COR-L47 (cell line): ENCODE data around the gene ART1.

Source experiments
- DNase-seq: peaks from one replicate; lab custom pipeline; 2025; lab: John Stamatoyannopoulos, UW

The ART1 gene

DNA sequence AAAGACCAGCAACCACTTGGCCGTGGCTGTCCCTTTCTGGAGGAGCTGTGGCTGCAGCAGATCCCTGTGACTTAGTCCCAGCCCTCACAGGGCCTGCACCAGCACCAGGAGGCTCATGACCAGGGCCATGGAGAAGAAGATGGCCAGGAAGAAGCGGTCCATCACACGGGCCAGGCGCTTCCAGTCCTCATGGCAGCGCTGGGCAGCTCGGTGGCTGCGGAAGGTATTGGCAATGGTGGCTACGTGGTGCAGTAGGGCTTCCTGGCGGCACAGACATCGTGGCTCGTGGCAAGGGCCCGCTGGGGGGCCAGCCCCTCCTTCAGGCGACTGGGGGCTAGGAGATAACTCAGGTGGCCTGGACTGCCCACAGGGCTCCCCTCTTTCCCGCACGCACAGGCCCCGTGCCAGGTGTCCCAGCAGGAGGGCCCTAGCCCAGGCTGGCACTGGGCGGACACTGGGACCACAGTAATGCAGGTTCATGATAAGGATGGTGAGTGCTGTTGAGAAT, 21.1 kb downstream of the ART1 start:
- no peak for DNase-seq

DNA sequence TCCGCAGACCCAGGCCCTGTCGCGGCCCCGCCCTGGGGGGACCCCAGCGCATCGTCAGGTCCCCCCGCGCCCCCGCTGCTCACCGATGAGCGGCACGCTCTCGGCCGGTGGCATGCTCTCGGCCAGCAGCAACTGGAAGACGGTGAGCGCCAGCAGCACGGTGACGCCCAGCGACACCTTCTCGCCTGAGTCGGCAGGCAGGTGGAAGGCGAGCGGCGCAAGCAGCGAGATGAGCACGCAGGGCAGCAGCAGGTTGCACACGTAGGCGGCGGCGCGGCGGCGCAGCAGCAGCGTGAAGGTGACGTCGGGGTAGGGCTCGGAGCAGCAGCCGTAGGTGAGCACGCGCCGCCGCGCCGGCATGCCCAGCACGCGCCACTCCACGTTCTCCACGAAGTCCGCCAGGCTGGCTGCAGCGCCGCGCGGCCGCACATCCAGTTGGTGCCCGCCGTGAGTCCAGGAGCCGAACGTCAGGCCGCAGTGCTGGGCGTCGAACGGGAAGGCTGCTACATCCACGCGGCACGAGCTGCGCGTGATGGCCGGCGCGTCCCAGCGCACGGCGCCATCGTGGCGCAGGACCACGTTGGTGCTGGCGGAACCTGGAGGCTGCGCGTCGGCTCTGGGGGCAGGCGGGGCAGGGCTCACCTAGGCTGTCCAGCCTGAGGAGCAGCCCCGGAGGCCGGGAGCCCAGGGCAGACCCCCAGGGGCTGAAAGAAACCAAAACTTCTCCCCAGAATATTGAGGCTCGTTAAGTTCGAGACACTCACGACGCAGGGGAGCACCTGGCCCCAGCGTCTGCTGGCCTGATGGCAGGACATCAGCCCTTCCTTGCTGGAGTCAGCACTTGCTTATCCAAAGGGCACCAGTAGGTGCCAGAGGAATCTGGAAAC, 22.5 kb downstream of the ART1 start:
- DNase-seq, result no peak

DNA sequence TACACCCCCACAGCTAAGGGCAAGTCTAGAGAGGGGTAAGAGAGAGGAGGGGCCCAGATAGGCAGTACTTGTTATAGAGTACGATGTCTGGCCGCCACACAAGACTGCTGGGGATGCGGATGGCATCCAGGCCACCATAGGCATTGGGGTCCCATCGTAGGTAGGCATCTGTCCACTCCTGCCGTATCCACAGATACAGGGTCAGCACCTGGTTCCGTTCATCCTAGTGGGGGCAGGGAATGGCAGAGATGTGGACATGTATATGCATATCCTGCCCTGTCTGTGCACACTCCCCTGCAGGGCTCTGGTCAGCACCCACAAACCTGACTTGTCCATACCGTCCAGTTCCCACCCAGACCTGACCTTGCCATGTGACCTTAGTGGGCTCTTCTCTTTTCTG, 24.2 kb downstream of the ART1 start:
- DNase-seq, result no peak

DNA sequence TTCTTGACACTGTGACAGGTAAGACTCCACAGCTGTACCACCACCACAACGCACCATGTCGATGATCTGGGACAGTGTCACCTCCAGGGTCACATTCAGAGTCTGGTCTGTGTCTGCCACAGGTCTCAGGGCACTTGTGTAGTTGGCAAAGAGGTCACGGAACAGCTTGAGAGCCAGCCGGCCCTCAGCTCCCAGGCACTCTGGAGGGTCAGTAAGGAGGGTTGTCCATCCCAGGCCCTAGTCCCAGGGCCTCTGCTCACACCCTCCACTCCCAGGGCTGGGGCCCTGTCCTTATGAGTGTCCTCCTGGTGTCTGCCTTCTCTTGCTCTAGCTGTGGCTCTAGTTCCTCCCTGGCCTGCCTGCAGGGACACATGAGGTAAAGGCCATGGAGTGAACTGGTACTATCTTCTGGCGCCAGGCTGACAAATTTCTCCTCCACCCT, 24.8 kb downstream of the ART1 start:
- DNase-seq, result no peak

DNA sequence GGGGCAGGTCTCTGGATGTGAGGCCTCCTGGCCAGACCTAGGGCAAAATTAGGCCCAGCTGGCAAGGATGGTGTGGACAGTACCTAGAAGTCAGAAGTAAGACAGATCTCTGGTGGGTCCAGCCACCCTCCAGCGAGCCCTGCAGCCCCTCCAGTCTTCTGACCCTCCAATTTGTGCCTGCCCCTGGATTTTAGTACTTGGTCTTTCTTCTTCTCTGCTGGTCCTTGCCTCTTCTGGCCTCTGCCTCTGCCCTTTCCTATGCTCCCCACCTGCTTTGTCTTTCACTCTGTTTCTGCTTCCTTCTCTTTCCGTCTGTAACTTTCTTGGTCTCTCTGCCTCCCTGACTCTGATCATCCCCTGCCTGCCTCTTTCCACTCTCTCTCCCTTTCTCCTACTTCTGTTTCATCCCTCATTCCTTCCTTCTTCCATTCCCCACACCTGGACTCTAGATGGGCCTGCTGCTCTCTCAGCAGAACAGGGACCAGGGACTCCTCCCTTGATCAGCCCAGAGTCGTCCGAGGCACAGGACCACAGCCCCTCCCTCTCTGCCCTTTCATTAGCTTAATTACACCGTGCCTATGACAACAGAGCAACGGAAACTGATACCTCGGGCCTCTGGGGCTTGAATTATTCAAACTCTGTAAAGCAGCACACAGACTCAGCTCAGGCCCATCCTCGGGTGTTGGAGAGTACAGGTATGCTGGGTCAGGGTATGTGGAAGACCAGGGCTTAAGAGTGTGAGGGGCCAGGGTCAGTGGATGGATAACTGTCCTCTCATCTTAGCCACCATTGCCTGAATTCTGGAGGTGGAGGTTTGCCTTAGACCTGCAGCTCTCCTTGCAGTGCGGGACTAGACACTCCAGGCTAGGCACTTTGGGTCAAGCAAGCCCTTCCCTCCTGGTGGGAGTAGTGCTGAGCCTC, 26.7 kb downstream of the ART1 start, which contains the start of gene CHRNA10:
CHRNA10 (minus strand) TSS at position 51 of the 921 bp plus-strand sequence. CDS start 72 bp downstream, outside the sequence.
- peak; percentile 23 for DNase-seq

DNA sequence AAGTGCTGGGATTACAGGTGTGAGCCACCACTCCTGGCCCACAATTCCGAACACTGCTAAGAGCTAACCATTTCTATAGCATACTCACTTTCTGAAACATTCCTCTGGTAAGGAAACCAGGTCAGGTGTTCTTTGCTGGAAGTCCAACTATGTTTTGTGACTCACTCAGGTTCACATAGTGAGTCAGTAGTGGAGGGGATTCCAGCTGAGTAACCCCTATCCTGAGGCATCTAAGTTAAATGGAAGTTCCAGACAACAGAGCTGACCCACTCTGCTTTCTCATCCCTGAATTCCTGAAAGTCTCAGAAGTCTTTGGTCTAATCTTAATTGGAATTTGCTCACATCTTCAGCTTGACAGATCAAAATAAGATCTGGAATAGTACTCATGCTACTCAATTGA, 29.3 kb downstream of the ART1 start:
- no peak for DNase-seq

DNA sequence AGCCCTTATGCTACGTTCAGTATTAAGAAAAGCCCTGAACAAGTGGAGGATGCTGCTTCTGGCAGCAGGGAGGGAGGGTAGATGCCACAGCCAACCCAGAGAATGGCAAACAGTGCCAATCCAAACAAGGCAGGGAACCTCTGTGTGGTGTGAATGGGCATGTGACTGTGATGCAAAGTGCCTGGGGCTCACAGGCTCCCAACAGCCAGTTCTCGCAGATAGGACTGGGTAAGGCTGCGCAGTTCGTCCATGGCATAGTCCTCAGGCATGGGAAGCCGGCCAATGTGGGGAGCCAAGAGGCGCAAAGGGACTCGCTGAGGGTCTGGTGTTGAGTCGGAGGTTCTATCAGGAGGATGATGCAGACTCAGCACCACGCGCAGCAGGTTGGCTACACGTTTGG, 31.0 kb downstream of the ART1 start:
- no peak for DNase-seq

DNA sequence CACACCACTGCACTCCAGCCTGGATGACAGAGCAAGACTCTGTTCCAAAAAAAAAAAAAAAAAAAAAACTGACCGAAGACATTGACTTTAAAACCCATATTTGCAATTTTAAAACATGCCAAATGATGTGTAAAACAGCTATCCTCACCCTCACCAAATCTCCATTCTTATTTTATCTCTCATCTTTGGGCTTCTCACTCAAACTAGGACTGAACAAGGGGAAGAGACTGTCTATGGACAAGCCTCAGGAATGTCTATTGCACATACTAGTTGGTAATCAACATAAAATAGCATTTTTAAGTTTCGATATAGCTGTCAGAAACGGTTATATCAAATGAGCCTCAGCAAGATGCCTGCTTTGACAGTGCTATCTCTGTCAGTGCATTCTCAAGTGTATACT, 34.1 kb downstream of the ART1 start:
- no peak for DNase-seq

DNA sequence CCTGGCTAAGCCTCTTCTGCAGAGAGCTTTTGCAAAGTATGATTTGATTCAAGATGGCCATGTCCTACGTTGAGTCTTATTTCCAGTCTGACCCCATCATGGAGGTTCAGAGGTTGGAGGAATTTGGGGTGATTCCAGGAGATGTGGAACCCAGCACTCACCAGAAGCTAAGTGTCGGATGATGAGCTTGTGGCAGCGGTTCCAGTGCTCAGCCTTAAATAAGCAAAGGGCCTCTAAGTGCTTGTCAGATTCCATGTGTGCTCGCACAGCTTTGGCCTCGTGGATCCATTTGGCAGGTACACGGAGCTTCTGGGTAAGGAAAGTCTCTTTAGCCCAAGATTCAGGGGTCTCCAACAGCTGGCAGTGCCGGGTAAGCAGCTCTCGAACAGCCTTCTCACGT, 38.1 kb downstream of the ART1 start:
- DNase-seq, result no peak

DNA sequence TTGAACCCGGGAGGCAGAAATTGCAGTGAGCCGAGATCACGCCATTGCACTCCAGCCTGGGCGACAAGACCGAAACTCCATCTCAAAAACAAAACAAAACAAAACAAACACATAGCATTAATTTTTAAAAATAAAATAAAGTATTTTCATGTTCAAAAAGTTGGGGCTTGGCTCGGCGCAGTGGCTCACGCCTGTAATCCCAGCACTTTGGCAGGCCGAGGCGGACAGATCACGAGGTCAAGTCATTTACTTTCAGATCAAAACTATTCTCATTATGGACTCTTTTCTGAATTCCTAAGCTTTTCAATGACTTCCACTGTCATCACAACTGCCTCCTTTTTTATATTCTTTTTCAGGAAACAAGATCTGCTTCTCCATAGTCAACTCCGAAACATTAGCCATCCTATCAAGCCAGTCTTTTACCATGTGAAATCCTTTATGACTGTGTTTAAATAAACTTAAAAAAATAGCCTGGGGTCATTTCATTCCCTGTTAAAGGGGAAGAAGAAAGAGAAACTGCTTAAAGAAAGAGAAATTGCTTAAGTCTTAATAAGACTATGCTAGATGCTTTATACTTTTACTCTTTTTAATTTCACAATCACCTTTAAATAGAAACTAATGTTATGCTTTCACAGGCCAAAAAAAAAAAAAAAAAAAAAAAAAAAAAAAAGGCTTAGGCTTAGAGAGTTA, 39.3 kb downstream of the ART1 start:
- no peak for DNase-seq

DNA sequence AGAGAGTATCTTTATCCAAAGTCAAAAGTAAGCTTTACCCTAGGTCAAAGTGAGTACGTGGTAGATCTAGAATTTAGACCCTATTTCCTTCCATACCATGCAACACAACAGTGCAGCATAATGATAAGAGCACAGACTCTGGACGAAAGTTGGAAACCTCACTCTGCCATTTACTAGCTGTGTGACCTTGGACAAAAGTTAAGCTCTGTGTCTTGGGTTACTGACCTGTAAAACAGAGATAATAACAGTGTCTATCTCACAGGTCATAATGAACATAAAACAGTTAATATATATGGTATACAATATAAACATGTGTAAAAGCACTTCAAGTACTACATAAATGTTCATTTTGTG, 39.9 kb downstream of the ART1 start:
- no peak for DNase-seq

DNA sequence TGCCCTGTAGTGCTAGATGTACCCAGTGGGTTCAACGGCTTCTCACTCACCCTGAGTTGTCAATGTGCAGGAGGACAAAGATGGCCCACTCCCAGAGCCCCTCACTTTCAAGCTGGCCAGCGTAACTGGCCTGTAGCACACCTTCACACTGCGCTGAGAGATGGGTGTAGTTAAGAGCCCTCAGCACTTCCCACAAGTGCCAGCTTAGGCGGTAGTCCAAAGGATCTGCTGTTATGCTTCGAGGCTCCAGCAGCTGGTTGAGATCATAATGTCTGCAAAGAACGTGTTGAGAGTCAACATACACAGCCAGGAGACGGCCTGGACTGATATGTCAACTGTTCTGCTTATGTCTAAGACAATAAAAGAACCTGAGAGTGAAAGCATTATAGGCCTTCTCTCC, 41.0 kb downstream of the ART1 start:
- no peak for DNase-seq

DNA sequence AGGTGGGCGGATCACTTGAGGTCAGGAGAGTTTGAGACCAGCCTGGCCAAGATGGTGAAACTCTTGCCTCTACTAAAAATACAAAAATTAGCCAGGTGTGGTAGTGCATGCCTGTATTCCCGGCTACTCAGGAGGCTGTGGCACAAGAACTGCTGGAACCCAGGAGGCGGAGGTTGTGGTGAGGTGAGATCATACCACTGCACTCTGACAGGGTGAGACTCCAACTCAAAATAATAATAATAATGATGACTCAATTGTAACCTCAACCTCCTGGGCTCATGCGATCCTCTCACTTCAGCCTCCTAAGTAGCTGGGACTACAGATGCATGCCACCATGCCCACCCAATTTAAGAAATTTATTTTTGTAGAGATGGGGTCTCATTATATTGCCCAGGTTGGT, 41.8 kb downstream of the ART1 start:
- DNase-seq, result no peak

DNA sequence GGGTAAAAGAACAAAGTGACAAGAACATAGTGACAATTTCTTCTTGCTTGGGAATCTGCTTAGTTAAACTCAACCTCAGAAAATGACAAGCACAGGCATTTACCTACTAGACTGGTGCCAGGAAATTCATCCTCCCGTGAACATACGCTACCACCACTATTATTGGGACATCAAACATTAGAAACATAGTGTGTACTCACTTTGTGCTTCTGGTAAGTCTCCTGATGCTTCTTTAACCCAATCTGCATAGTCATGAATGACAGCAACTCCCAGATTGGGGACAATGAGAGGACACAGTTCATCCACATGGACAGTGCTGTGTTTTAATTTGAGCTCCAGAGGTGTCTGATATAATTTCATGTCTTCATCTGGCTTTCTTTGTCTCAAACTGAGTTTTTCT, 55.5 kb downstream of the ART1 start:
- no peak for DNase-seq

DNA sequence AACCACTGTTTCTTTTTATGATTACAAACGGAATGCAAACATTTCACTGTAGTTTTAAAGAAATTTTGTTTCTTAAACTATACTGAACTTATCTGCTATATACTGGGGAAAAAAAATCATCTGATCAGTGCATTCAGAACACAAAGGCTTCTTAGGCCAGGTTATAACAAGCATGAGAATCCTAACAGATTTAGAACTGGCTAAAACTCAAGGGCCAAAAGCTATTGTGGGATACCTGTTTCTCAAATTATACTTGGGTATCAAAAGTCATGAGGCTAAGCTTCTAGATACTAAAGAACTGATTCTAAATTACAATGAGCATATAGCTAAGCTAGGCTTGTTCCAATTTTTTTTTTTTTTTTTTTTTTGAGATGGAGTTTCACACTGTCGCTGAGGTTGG, 56.0 kb downstream of the ART1 start:
- DNase-seq, result no peak

DNA sequence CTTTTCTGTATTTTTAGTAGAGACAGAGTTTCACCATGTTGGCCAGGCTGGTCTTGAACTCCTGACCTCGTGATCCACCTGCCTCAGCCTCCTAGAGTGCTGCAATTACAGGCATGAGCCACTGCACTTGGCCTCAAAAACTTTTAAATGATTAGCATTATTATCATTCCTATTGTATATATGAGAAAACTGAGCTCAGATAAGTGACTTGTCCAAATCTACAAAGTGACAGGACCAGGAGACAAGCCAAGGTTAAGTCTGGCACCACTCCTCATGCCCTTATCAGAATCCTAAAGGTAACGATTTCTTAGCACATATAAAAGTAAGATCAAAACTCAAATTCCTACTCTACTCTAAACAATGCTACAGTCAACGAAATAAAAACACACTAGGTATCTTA, 58.5 kb downstream of the ART1 start:
- DNase-seq, result no peak

DNA sequence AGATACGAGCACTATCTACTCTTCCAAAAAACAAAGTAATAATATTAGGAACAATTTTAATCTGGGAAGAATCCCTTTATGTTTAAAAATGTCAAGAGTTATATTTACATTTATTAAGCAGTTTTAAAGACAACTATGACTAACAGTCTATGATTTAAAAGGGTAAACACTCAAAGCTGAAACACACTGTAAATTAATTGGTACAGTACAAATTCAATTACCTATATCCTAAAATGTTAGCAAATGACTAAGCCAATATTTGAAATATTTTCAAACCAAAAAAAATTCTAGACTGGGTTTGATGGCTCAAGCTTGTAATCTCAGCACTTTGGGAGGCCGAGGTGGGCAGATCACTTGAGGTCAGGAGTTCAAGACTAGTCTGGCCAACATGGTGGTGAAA, 62.2 kb downstream of the ART1 start:
- DNase-seq, result no peak

DNA sequence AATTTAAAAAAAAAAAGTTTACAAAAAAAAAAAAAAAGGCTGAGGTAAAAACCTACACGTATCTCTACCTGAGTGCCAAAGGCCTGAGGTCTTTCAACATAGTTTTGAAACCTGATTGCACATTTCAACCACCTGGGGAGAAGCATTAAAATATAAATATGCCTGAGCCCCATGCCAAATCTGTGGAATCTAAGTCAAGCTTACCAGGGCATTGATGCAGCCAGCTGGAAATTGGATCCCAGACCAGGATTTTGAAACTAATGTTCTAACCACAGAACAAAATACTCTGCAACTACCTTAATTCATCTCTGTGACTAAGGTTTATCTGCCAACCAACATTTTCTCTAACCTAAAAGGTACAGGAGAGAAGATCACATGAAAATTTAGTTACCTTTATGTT, 65.0 kb downstream of the ART1 start:
- DNase-seq, result no peak

DNA sequence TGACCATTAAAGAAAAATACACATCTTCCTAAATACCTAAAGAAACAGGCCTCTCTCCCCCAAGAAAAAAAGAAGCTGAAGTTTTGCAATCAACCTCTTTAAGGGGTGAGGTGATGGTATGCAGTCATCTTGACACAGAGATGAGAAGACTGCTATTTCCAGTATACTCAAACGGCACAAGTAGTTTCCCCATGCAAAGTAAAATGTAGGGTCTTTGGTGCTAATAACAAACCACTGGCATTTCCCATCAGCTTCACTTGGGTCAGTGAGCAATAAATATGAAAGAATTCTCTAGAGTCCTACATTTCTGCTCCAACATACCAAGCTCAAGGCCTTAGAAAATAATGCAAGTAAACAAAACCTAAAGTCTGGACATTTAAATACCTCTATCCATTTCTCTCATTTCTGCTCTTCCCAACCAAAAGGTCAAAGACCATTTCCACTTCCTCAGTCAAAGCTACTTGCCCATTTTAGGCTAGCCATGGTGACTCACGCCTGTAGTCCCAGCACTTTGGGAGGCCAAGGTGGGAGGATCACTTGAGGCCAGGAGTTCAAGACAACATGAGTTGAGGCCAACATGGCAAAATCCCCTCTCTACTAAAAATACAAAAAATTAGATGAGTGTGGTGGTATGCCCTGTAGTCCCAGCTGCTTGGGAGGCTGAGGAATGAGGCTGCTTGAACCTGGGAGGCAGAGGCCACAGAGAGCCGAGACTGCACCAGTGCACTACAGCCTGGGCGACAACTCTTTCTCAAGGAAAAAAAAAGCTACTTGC, 65.7 kb downstream of the ART1 start:
- no peak for DNase-seq

DNA sequence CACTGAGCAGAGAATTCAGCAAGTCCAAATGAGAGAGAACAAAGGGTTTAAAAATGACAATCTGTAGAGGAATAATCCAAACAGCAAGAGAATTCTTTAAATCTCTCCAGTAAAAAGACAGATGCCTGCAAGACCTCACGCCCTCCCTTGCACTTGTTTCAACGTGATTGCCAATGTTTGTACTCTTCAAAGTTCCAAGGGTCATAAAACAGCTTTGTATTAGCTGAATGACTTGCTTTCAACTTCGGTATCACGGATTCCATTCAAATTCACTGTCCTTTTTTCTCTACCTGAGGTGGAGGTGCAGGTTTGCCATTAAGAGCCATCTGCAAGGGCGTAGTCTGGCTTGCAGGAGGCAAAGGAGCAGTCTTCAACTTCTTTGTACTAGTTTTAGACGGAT, 67.3 kb downstream of the ART1 start:
- no peak for DNase-seq
